Mesendoderm (in vitro differentiated cells): Measurements from ENCODE around the gene C10orf105. TPM values are rescaled to one million over a fixed set of nuclear protein-coding genes. Genes with fewer than 3 reads are reported as not detected.

Experiments used
- DNase-seq: peaks from one replicate; pipeline ENCODE4 v3.0.0; 2013
- H2AK5ac ChIP-seq: 2 replicates; pipeline ENCODE4 v1.6.1; 2013; ENCODE audit warnings: low read length, inconsistent platforms
- H2BK120ac ChIP-seq: 2 replicates; pipeline ENCODE4 v1.6.1; 2013; ENCODE audit warnings: low read depth, mild to moderate bottlenecking, low read length, moderate library complexity, mixed read lengths
- H2BK15ac ChIP-seq: replicated peaks from 2 replicates; pipeline ENCODE4 v1.6.1; 2013; ENCODE audit warnings: low read depth, mild to moderate bottlenecking, moderate library complexity
- H2BK5ac ChIP-seq: 2 replicates; pipeline ENCODE4 v1.6.1; 2013; ENCODE audit warnings: low read length, inconsistent platforms
- H3K18ac ChIP-seq: 2 replicates; pipeline ENCODE4 v1.6.1; 2013; ENCODE audit warnings: mild to moderate bottlenecking, low read length, mixed read lengths
- H3K23ac ChIP-seq: one replicate; pipeline ENCODE4 v1.6.1; 2013; ENCODE audit warnings: low read length
- H3K27ac ChIP-seq: 2 replicates; pipeline ENCODE4 v1.5.1; 2013; ENCODE audit warnings: low read depth, mild to moderate bottlenecking, inconsistent platforms, low read length, moderate library complexity
- H3K27me3 ChIP-seq: 2 replicates; pipeline ENCODE4 v1.6.1; 2013; ENCODE audit warnings: low read length, control low read depth, mild to moderate bottlenecking, inconsistent platforms; ENCODE audit not compliant: insufficient read depth, poor library complexity
- H3K36me3 ChIP-seq: 2 replicates; pipeline ENCODE4 v1.6.1; 2013; ENCODE audit warnings: low read length, inconsistent platforms; ENCODE audit not compliant: control insufficient read depth, insufficient read depth
- H3K4ac ChIP-seq: one replicate; pipeline ENCODE4 v1.6.1; 2013; ENCODE audit warnings: low read depth, mild to moderate bottlenecking, low read length, moderate library complexity
- H3K4me1 ChIP-seq: 2 replicates; pipeline ENCODE4 v1.6.1; 2013; ENCODE audit warnings: low read depth, low read length, inconsistent platforms; ENCODE audit not compliant: control insufficient read depth
- H3K4me2 ChIP-seq: 2 replicates; pipeline ENCODE4 v1.6.1; 2013; ENCODE audit warnings: low read length
- H3K4me3 ChIP-seq: 2 replicates; pipeline ENCODE4 v1.5.1; 2013; ENCODE audit warnings: mild to moderate bottlenecking, low read length
- H3K56ac ChIP-seq: one replicate; pipeline ENCODE4 v1.6.1; 2013; ENCODE audit warnings: low read length
- H3K79me1 ChIP-seq: 2 replicates; pipeline ENCODE4 v1.6.1; 2013; ENCODE audit warnings: low read length, inconsistent platforms
- H3K79me2 ChIP-seq: 2 replicates; pipeline ENCODE4 v1.6.1; 2013; ENCODE audit warnings: mild to moderate bottlenecking, low read length; ENCODE audit not compliant: control insufficient read depth, insufficient read depth
- H3K9ac ChIP-seq: 2 replicates; pipeline ENCODE4 v1.6.1; 2013; ENCODE audit warnings: low read length, inconsistent platforms
- H4K5ac ChIP-seq: one replicate; pipeline ENCODE4 v1.6.1; 2013; ENCODE audit warnings: low read length
- H4K8ac ChIP-seq: one replicate; pipeline ENCODE4 v1.6.1; 2013; ENCODE audit warnings: low read depth, mild to moderate bottlenecking, control low read depth, low read length, moderate library complexity
- WGBS: extraction: QIAGEN DNeasy Blood & Tissue Kit; methylation state at CpG from one replicate; pipeline ENCODE4 v1.1.7; 2013; ENCODE audit warnings: low lambda C conversion rate, missing lambda C conversion rate; ENCODE audit not compliant: insufficient coverage; ENCODE audit errors: extremely low coverage; 5-methylcytosine and 5-hydroxymethylcytosine counted together
- polyA plus RNA-seq, 2 experiments: library from polyadenylated mRNA; stranded (reverse); fragments of 200-250 nt; gene quantifications; one replicate each; pipeline ENCODE4 v1.2.3, GENCODE V29; 2013

The C10orf105 gene, protein sequence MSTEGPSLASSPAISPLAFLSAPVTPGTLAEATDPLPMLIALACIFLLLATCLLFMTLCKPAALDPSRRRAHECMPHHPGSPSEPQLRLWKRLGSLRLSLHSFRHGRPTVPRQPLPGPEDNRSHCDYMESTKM
- 0.29 TPM for polyA plus RNA-seq (2013, experiment 1 of 2)
- polyA plus RNA-seq (2013, experiment 2 of 2), result 0.25 TPM

DNA sequence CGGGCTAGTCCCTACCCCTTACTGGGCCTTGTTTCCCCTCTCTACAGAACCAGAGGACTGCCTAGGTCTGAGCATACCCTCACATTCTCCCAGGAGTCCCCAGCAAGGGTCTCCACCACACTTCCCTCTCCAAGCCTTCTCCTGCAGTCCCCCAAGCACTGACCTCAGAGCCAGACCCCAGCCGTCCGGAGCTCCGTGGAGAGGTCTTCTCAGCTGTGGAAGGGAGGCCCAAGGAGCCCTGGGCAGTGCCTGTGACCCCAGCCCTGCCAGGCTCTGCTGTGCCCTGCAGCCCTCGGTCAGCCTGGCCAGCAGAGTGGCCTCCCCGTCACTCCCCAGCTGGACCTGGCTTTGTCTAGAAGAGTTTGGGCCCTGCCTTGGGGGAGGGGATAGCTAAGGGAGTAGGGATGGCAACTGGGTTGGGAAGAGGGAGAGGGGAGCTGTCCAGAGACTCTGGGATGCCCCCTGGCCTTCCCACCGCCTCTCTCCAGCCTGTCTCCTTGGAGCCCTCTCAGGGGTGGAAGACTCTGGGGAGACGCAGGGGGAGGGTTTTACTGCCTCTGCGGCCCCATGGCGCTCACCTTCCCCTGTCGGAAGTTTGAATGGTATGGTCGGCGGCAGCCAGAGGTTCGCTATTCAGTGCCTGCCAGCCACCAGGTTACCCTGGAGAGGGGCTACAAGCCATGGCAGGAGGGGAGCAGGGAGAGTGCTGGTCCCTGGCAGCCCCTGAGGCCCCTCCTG, at the start of gene C10orf105:
Gene C10orf105, minus strand, starts transcription at position 315 of the 738 bp plus-strand sequence. CDS start 3,441 bp downstream, outside the sequence.
- H3K36me3 ChIP-seq, result no peaks in the 10 kb centered on the region
- H3K4me1 ChIP-seq, result peaks cover 5% of the 10 kb centered on the region
- no peak within 1 kb of the TSS for H2AK5ac ChIP-seq
- no peaks in the 10 kb centered on the region for H3K79me1 ChIP-seq
- DNase-seq, result peak; percentile 75
- peak within 1 kb of the TSS; percentile 8 for H3K4me2 ChIP-seq
- H4K5ac ChIP-seq, result no peak within 1 kb of the TSS
- no CpG with 5 or more reads among the region's 14 CpGs for WGBS
- H3K27ac ChIP-seq, result no peak within 1 kb of the TSS
- no peak within 1 kb of the TSS for H3K4ac ChIP-seq
- H3K9ac ChIP-seq, result peak within 1 kb of the TSS; percentile 47
- no peak within 1 kb of the TSS for H3K23ac ChIP-seq
- H3K18ac ChIP-seq, result no peak within 1 kb of the TSS
- no peak within 1 kb of the TSS for H2BK15ac ChIP-seq
- no peaks in the 10 kb centered on the region for H3K27me3 ChIP-seq
- no peak within 1 kb of the TSS for H4K8ac ChIP-seq
- H2BK5ac ChIP-seq, result no peak within 1 kb of the TSS
- H2BK120ac ChIP-seq, result no peak within 1 kb of the TSS
- H3K79me2 ChIP-seq, result no peaks in the 10 kb centered on the region
- peak within 1 kb of the TSS; percentile 58 for H3K56ac ChIP-seq
- H3K4me3 ChIP-seq, result no peak within 1 kb of the TSS

DNA sequence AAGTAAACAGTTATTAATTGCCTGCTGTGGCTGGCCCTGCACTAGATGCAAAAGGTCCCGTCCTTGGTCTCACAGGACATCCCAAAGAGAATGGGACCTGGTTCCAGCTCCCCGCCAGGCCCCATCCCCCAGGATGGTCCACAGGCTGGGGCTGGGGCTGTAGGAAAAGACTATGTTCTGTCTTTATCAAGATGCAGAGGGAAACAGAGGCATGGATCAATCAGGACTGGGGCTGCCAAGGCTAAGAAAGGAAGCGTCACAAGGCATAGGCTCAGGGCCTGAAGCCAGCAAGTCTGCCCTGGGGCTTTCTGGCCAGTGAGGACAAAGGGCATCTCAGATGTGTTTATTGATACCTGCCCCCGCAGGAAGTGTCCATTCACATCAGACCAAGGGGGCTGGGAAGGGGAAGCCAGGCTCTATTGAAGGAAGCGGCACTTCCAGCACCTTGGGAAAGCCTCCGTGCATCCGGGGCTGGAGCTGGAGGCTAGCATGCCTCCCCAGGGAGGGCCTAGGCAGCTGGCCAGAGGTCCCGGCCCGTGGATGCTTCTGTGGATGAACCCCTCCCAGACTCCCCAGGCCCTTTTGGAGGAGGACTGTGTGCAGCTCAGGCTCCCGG, 48.0 kb upstream of the C10orf105 start:
- H2BK5ac ChIP-seq, result no peak overlapping the region
- no peaks in the 10 kb centered on the region for H3K4me1 ChIP-seq

DNA sequence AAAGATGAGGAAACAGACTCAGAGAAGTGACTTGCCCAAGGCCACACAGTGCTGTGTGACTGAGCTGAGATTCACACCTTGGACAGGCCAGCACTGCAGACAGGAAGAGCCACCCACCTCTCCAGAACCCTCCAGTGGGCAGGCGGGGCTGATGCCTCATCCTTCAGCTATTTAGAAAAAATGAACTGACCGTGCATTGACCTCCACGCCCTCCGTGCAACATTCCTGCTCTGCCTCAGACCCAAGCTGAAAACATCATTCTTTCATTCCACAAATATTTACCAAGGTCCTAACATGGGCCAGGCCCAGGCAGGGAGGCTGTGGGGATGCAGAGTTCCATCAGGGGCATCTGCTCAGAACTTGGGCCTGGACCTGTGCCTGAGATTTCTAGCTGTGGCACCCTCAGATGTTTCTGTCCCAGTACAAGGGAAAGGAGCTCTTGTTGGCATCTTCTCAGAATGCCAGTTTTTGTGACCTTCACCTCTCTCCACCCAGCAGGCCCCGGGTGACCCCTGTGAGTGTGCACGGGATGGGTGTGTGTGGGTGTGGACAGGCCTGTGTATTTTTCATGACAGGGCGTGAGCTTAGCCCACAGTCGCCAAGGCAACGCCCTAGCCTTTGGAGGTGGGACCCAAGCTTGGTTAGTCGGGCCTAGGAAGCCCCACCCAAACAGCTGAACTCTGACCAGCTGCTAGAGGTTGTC, 47.3 kb upstream of the C10orf105 start:
- Histone ChIP-seq H4K5ac (no peak overlapping the region), H2BK15ac (no peak overlapping the region), H2AK5ac (no peak overlapping the region), H3K9ac (no peak overlapping the region), H3K27me3 (no peaks in the 10 kb centered on the region), H3K4me2 (no peak overlapping the region), H3K4me3 (no peak overlapping the region), H3K18ac (no peak overlapping the region), H3K79me2 (no peaks in the 10 kb centered on the region), H3K79me1 (no peaks in the 10 kb centered on the region), H3K4ac (no peak overlapping the region), H4K8ac (no peak overlapping the region), H2BK120ac (no peak overlapping the region), H3K4me1 (no peaks in the 10 kb centered on the region), H3K36me3 (no peaks in the 10 kb centered on the region), H2BK5ac (no peak overlapping the region), H3K27ac (no peak overlapping the region), H3K56ac (no peak overlapping the region), H3K23ac (no peak overlapping the region)
- peak; percentile 73 for DNase-seq
- WGBS, result no CpG with 5 or more reads among the region's 10 CpGs

More for the DNA sequence above, 48.0 kb upstream of the C10orf105 start:
- DNase-seq, result no peak
- H2BK120ac ChIP-seq, result no peak overlapping the region
- H3K56ac ChIP-seq, result peak overlapping the region; percentile 25
- H3K36me3 ChIP-seq, result no peaks in the 10 kb centered on the region
- no peak overlapping the region for H3K9ac ChIP-seq
- WGBS, result no CpG with 5 or more reads among the region's 10 CpGs
- H2BK15ac ChIP-seq, result no peak overlapping the region
- no peak overlapping the region for H4K5ac ChIP-seq
- H4K8ac ChIP-seq, result no peak overlapping the region
- no peak overlapping the region for H3K4me2 ChIP-seq
- no peak overlapping the region for H3K4ac ChIP-seq
- no peak overlapping the region for H3K27ac ChIP-seq
- no peaks in the 10 kb centered on the region for H3K27me3 ChIP-seq
- H3K79me2 ChIP-seq, result no peaks in the 10 kb centered on the region
- no peak overlapping the region for H3K18ac ChIP-seq
- no peak overlapping the region for H3K4me3 ChIP-seq
- no peak overlapping the region for H3K23ac ChIP-seq
- H3K79me1 ChIP-seq, result no peaks in the 10 kb centered on the region
- H2AK5ac ChIP-seq, result no peak overlapping the region

DNA sequence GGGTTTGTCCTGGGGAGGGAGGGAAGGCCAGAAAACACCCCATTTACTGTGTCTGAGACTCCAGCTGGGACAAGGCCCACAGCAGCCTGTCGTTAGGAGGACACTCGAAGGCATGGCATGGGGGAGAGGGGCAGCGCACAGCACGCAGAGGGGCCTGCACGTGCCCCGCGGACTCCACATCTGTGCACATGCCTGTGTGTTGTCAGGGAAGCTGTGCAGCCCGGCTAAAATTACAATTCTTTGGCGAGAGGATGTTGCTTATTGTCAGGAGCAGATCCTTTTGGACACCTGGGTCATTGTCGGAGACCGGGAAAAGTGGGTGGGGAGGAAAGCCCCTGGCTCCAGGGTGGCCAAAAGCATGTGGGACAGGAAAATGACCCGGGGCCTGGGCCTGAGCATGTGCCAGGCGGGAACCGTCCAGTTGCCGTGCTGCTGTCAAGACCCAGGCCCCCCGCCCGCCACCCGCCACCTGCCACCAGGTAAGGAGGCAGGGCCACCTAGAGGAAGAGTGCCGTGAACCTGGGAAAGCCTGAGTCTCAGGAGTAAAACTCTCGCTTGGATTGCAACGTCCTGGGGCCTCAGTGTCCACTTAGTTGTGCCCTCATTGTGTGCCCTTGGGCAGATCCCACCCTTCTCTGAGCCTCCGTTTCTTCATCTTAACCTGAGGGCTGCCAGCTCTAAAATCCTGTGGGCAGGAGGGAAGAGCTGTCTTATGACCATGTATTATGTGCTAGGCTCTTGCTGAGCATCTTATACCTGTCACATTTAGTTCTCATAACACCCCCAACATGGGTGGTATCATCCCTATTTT, 46.5 kb upstream of the C10orf105 start:
- no peak overlapping the region for H3K18ac ChIP-seq
- no peak overlapping the region for H3K4me3 ChIP-seq
- H3K23ac ChIP-seq, result no peak overlapping the region
- H3K4ac ChIP-seq, result no peak overlapping the region
- no peak overlapping the region for H2BK120ac ChIP-seq
- no CpG with 5 or more reads among the region's 22 CpGs for WGBS
- no peaks in the 10 kb centered on the region for H3K36me3 ChIP-seq
- no peak for DNase-seq
- H4K5ac ChIP-seq, result no peak overlapping the region
- no peaks in the 10 kb centered on the region for H3K27me3 ChIP-seq
- H3K79me2 ChIP-seq, result no peaks in the 10 kb centered on the region
- H3K4me1 ChIP-seq, result no peaks in the 10 kb centered on the region
- H2BK5ac ChIP-seq, result no peak overlapping the region
- no peak overlapping the region for H2BK15ac ChIP-seq
- H3K27ac ChIP-seq, result no peak overlapping the region
- no peak overlapping the region for H3K56ac ChIP-seq
- H2AK5ac ChIP-seq, result no peak overlapping the region
- H3K4me2 ChIP-seq, result no peak overlapping the region
- H4K8ac ChIP-seq, result no peak overlapping the region
- no peaks in the 10 kb centered on the region for H3K79me1 ChIP-seq
- H3K9ac ChIP-seq, result no peak overlapping the region

DNA sequence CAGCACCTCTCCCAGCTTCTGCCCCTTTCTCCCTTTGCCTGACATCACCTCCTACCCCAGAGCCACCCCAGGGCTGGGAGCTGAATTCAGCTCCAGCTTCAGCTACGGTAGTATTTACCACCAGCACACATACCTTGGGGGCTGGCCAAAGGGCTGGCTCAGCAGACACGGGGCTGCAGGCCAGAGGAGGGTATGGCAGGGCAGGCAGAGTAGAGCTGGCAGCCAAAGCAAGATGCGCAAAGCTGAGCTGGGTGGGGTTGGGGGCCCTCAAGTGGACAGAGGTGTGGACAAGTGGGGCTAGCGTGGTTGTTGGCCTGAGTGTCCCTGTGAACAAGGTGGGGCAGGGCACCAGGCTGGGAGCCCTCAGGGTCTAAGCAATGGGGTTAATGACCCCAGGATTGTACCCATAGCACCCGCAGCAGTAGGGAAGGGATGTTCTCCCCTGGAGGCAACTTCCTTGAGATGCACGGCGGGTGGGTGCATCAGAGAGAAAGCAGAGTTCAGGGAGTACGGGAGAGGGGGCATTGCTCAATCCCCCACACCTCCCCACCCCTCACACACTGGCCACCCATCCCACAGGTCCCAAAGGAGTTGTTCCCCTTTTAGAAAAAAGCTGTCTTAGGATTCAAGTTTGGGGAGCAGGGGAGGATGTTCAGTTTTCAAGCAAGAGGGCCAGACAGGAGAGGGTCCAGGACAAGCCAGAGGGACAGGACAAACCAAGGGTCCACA, 45.8 kb upstream of the C10orf105 start:
- Histone ChIP-seq H2AK5ac (no peak overlapping the region), H2BK5ac (no peak overlapping the region), H3K4me3 (no peak overlapping the region), H3K27ac (no peak overlapping the region), H3K79me1 (no peaks in the 10 kb centered on the region), H3K56ac (no peak overlapping the region), H3K4me1 (no peaks in the 10 kb centered on the region), H3K36me3 (no peaks in the 10 kb centered on the region), H3K27me3 (no peaks in the 10 kb centered on the region), H4K8ac (no peak overlapping the region), H4K5ac (no peak overlapping the region), H2BK15ac (no peak overlapping the region), H3K4ac (no peak overlapping the region), H3K9ac (no peak overlapping the region), H3K79me2 (no peaks in the 10 kb centered on the region), H3K23ac (no peak overlapping the region), H3K18ac (no peak overlapping the region), H3K4me2 (no peak overlapping the region), H2BK120ac (no peak overlapping the region)
- WGBS, result no CpG with 5 or more reads among the region's 8 CpGs
- DNase-seq, result no peak
